ENCODE measurements around the gene TGFB1I1.
"Not testable (repeated sequence)": the region's sequence is repeated elsewhere in the genome, so short reads cannot be mapped to it uniquely, and the experiment has no call there.

- TF ChIP-seq CTCF (IDR thresholded peaks at IDR 0.05; ENCODE audit: low read length); EZH2 (IDR thresholded peaks at IDR 0.05; ENCODE audit: borderline replicate concordance, low read length): not testable (repeated sequence)
Measured at GRCh38 chr16:31484048-31484447, 12.1 kb downstream of the TGFB1I1 start.

Measured in OCI-LY1 (cell line).